ENCODE results near the gene EPHB3.
A peak's percentile ranks its signal among the peaks of the same experiment; 100 is the strongest.

Gene EPHB3

DNA sequence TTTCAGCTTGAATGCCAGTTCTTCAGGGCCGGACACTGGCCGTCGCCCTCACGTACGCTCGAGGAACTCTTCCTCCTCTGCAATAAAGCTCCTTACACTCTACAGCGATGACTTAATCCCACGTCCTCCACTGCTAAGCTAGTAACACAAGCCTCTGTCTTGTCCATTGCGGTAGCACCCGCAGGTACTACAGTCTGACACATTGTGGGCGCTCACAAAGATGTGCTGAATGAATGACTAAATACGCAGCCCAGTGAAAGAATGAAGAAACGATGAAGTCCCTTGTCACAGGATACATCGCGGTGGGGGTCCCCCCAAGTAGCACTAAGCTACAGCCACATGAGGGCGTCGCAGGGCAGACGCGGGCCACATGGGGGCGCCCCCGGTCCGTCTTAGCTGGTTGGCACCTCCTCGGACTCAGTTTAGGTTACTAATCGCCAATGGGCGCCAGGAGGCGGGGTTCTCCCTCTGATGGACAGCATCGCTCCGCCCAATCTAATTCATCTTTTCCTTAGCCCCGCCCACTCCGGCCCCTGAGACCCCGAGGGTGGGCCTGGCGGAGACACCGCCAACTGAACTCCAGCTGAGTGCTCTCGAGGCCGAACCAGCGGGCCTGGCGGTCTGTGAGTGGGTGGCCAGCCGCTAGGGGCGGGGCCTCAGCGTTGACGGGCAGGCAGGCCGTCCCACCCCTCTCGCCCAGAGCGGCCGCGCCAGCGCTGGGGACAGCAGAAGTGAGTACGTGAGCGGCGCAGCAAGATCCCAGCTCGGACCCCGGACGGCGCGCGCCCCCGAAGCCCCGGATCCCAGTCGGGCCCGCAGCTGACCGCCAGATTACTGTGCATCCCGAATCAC lies at the start of gene EPHB3:
Gene EPHB3, plus strand, starts transcription at position 725 of the 852 bp plus-strand sequence. CDS start 451 bp downstream, outside the sequence.
- peak; percentile 98 for DNase-seq (ENCODE audit: low spot score)
- in situ Hi-C loops (cut with MboI; ENCODE audit: low pct_unique_long_range_greater_than_20kb, low sequenced_read_pairs, unreplicated experiment) = no loop called here
- peak; percentile 98 for TF ChIP-seq CTCF (IDR thresholded peaks at IDR 0.05; ENCODE audit: extremely low read depth, insufficient read depth, missing control alignments)

DNA sequence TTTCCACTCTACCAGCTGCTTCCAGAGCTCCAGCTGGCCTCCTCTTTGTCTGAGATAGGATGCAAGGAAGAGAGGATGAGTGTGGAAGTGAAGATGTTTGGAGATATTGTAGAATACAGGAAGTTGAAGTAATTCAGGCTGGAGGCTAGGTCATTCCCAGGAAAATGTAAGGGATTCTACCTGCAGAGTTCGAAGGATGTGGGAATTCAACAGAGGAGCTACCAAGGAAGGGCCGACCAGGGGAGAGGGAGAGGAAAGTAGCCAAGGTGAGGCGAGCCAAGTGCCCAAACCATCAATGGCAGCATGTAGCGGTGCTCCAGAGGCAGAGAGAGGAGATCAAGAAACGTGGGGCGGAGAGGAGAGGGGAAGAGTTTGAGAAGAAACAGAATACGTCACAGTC lies 49.0 kb upstream of the EPHB3 start:
- in situ Hi-C loops (cut with MboI; ENCODE audit: low pct_unique_long_range_greater_than_20kb, low sequenced_read_pairs, unreplicated experiment) = loop anchor here (25.0 kb wide), 1 partner anchor 100 kb away; no protein-coding TSS in a partner anchor
- no peak for DNase-seq (ENCODE audit: low spot score)

DNA sequence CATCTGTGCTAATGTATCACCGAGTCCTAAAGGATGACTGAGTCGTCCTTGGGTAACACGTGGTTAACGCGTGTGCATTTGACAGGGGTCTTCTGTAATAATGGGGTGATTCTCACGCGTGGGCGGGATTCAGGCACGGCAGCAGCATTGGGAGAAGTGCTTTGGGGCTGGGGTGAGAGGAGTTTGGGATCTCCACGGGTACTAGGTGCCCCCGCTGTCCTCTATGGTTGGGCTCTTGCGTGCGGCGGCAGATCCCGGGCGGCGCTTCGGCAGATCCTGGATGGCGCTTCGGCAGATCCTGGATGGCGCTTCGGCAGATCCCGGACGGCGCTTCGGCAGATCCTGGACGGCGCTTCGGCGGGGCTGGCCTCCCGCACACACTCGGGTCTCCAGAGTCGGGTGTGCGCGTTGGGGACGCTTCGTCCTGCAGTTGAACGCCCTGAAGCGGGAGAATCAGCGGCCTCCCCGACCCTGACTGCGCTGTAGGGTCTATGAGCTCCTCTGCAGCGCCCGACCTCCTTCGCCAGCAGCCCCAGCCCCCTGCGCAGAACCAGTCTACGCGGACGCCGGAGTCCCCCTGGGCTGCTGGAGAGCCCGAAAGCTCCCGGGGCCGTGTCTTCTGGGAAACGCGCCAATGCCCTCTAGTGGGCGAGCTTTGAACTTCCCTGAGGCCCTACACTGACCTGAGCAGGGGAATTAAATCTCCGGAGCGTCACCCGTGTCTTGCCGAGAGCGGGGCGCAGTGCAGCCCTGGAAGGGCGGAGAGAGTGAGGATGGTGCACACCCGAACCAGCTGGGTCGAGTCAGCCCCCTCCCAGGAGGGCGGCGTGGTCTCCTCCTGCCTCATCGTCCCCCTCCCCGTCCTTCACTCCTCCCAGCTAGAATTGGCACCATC lies 48.1 kb upstream of the EPHB3 start:
- peak; percentile 89 for TF ChIP-seq CTCF (IDR thresholded peaks at IDR 0.05; ENCODE audit: extremely low read depth, insufficient read depth, missing control alignments)
- DNase-seq (ENCODE audit: low spot score) = peak; percentile 90
- in situ Hi-C loops (cut with MboI; ENCODE audit: low pct_unique_long_range_greater_than_20kb, low sequenced_read_pairs, unreplicated experiment) = loop anchor here (25.0 kb wide), 1 partner anchor 101 kb away; no protein-coding TSS in a partner anchor

More for the DNA sequence above, 49.0 kb upstream of the EPHB3 start:
- TF ChIP-seq CTCF (IDR thresholded peaks at IDR 0.05; ENCODE audit: extremely low read depth, insufficient read depth, missing control alignments) = no peak

- DNase-seq (ENCODE audit: low spot score) = no peak
- in situ Hi-C loops (cut with MboI; ENCODE audit: low pct_unique_long_range_greater_than_20kb, low sequenced_read_pairs, unreplicated experiment) = loop anchor here (25.0 kb wide), 1 partner anchor 102 kb away; no protein-coding TSS in a partner anchor
- no peak for TF ChIP-seq CTCF (IDR thresholded peaks at IDR 0.05; ENCODE audit: extremely low read depth, insufficient read depth, missing control alignments)
These were observed 47.5 kb upstream of the EPHB3 start for GRCh38 chr3:184514171-184514490.

- in situ Hi-C loops (cut with MboI; ENCODE audit: low pct_unique_long_range_greater_than_20kb, low sequenced_read_pairs, unreplicated experiment) = loop anchor here (25.0 kb wide), 1 partner anchor 112 kb away; no protein-coding TSS in a partner anchor
- no peak for DNase-seq (ENCODE audit: low spot score)
- TF ChIP-seq CTCF (IDR thresholded peaks at IDR 0.05; ENCODE audit: extremely low read depth, insufficient read depth, missing control alignments) = no peak
These were observed 37.6 kb upstream of the EPHB3 start for GRCh38 chr3:184523825-184524615.

DNA sequence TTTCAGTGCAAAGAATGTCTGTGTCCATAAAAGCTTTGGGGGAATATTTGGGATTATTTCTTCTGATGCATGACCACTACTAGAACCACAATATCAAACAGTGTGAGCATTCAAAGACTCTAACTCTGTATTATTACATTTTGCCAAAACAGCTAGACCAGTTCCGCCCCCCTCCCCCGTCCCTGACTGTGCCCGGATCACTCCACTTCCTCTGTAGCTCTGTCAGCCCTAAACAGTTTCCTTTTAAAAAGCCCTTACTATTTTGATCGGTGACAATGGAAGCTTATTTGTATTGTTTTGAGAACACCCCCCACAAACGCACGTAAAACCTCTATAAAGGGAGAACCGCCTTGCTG lies 36.6 kb upstream of the EPHB3 start:
- DNase-seq (ENCODE audit: low spot score) = no peak
- TF ChIP-seq CTCF (IDR thresholded peaks at IDR 0.05; ENCODE audit: extremely low read depth, insufficient read depth, missing control alignments) = no peak
- in situ Hi-C loops (cut with MboI; ENCODE audit: low pct_unique_long_range_greater_than_20kb, low sequenced_read_pairs, unreplicated experiment) = loop anchor here (25.0 kb wide), 1 partner anchor 113 kb away; no protein-coding TSS in a partner anchor
